Gastrocnemius medialis (tissue), 4 donors: ENCODE results near the gene PECR. TPM values are rescaled to one million over a fixed set of nuclear protein-coding genes. Genes with fewer than 3 reads are reported as not detected.

Experiments used
- ATAC-seq, 2 donors: fragments of 150-250 bp; one replicate each; pipeline ENCODE4 v1.9.1; 2016
- DNase-seq, 2 donors: peaks; one replicate each; pipeline ENCODE4 v3.0.0-alpha.2; 2019
- H3K27ac ChIP-seq, 4 donors: fragments of 200-600 bp; sonication (generic); 1 replicate in 1 of 4; 2 replicates in 3 of 4; pipeline ENCODE4 v1.5.1; 2016 to 2018; ENCODE audit warnings: mild to moderate bottlenecking in 2 of 4, moderate library complexity in 1 of 4
- H3K27me3 ChIP-seq, 3 donors: fragments of 200-600 bp; sonication (generic) in 2 of 3; 1 replicate in 1 of 3; 2 replicates in 2 of 3; pipeline versions ENCODE4 v1.5.1 to v1.6.0; 2016 to 2019; ENCODE audit warnings: mild to moderate bottlenecking in 1 of 3, moderate library complexity in 1 of 3
- H3K36me3 ChIP-seq, 2 donors: fragments of 200-600 bp; sonication (generic) in 1 of 2; one replicate each; pipeline ENCODE4 v1.5.1; 2017 to 2018
- H3K4me1 ChIP-seq, 2 donors: fragments of 200-600 bp; sonication (generic) in 1 of 2; one replicate each; pipeline ENCODE4 v1.5.1; 2016 to 2017; ENCODE audit warnings: mild to moderate bottlenecking in 2 of 2
- H3K4me3 ChIP-seq, 4 donors: fragments of 200-600 bp; sonication (generic) in 3 of 4; 1 replicate in 1 of 4; 2 replicates in 3 of 4; pipeline ENCODE4 v1.5.1; 2016 to 2019; ENCODE audit warnings: mild to moderate bottlenecking in 2 of 4
- H3K9me3 ChIP-seq, 3 donors: fragments of 200-600 bp; sonication (generic) in 2 of 3; 1 replicate in 1 of 3; 2 replicates in 2 of 3; pipeline ENCODE4 v1.5.1; 2016 to 2019
- POLR2A ChIP-seq, 2 donors: fragments of 450-650 bp; IDR thresholded peaks; one replicate each; pipeline ENCODE4 v1.6.1; 2017; ENCODE audit warnings: antibody characterized with exemption in 2 of 2, mild to moderate bottlenecking in 2 of 2, moderate library complexity in 2 of 2
- in situ Hi-C, 4 donors: fragments of 200-750 bp; cut with MboI; loops; one replicate each; pipeline versions ENCODE4 v1.15.0 to v1.8.0; 2017; ENCODE audit warnings: low sequenced_read_pairs in 4 of 4
- intact Hi-C: fragments of 100-400 bp; cut with DNase I; formaldehyde crosslinking; loops from one replicate; pipeline ENCODE4 v1.15.1; 2023; ENCODE audit warnings: low total_unique reads
- total RNA-seq, 4 donors: library from RNA; depleted of rRNA; stranded (reverse); fragments of >200 nt; gene quantifications; one replicate each; pipeline versions ENCODE4 v1.1.0 to v1.2.3, GENCODE V29; 2016
- TF ChIP-seq, protein P1 (sequence below), 5 experiments: fragments of 450-650 bp in 3 of 5; fragments of 200-600 bp in 2 of 5; sonication (generic) in 2 of 5; IDR thresholded peaks in 4 of 5; conservative IDR thresholded peaks in 1 of 5; 1 replicate in 4 of 5; 2 replicates in 1 of 5; pipeline ENCODE4 v1.5.1; 2016 to 2019; ENCODE audit warnings: antibody characterized with exemption in 5 of 5, mild to moderate bottlenecking in 3 of 5, moderate library complexity in 3 of 5

Gene PECR
- total RNA-seq, 4 donors from 2014 or later: 0.42 to 7.5 (median 1.5) TPM

DNA sequence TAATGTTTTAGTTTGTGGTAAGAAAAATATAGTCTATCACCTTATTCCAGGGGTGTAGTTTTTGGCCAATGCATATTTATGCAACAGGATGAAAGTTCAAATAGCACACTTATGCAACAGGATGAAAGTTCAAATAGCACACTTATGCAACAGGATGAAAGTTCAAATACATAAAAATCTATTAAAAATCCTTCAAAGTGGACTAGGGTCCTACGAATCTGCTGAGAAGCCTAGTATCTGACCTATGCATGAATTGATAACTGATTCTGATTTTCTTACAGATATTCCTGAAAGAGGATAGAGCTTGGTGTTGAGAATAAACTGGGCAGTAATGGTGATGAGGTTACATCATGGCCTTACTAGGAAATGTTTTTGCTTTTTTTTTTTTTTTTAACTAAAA, 2.8 kb downstream of the PECR start:
- Histone ChIP-seq H3K27me3 (no peaks in the 10 kb centered on the region), H3K36me3 (no peaks in the 10 kb centered on the region), H3K27ac (no peak overlapping the region), H3K9me3 (no peaks in the 10 kb centered on the region), H3K4me3 (no peak overlapping the region), H3K4me1 (peaks cover 9 to 17% of the 10 kb centered on the region in 2 donors)
- TF ChIP-seq POLR2A (IDR thresholded peaks at IDR 0.05): no peak
- TF ChIP-seq, protein P1, sequence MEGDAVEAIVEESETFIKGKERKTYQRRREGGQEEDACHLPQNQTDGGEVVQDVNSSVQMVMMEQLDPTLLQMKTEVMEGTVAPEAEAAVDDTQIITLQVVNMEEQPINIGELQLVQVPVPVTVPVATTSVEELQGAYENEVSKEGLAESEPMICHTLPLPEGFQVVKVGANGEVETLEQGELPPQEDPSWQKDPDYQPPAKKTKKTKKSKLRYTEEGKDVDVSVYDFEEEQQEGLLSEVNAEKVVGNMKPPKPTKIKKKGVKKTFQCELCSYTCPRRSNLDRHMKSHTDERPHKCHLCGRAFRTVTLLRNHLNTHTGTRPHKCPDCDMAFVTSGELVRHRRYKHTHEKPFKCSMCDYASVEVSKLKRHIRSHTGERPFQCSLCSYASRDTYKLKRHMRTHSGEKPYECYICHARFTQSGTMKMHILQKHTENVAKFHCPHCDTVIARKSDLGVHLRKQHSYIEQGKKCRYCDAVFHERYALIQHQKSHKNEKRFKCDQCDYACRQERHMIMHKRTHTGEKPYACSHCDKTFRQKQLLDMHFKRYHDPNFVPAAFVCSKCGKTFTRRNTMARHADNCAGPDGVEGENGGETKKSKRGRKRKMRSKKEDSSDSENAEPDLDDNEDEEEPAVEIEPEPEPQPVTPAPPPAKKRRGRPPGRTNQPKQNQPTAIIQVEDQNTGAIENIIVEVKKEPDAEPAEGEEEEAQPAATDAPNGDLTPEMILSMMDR (IDR thresholded peaks at IDR 0.05 in 4 of 5, conservative IDR thresholded peaks at IDR 0.05 in 1 of 5): no peak
- DNase-seq: no peak
- intact Hi-C loops (no loop called here), in situ Hi-C loops (no loop called here)
- no peak for ATAC-seq

DNA sequence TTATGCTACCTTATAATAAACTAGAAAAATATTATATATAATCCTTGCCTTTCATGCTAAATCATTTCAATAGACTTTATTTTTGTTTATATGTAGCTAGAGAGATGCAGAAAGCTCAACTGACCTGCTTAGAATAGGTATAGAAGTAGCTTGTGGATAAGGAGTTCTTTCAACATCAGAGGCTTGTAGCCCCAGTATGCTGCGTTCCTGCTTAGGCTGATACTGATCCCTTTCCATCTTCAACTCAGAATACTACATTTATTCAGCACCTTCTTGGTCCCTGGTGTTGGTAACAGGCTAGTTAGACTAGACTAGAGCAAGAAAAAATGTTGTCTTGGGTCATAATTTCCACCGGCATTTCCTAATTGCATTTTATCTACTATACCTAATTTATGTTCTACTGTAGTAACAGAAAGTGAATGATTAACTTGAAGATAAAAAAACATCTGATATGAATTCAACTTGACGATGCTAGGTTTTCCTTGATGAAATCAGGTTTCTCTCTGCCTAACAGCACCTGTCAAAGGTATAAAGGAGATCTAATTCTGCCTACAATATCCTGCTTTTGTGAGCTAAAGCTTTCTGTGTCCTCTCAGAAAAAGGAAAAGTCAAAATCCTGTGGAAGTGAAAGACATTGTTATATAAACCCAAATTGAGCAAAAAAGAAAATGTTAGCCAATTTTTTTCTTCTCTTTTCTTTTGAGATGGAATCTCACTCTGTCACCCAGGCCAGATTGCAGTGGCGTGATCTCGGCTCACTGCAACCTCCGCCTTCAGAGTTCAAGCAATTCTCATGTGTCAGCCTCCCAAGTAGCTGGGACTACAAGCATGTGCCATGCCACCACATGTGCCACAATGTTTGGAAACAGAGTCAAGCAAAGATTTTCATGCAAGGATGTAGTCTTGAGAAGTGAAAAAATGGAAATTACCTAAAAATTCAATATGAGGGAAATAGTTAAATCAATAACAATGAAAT, 5.8 kb downstream of the PECR start:
- Histone ChIP-seq H3K9me3 (no peaks in the 10 kb centered on the region), H3K4me1 (no peaks in the 10 kb centered on the region), H3K27ac (no peak overlapping the region), H3K4me3 (no peak overlapping the region), H3K27me3 (no peaks in the 10 kb centered on the region), H3K36me3 (no peaks in the 10 kb centered on the region)
- in situ Hi-C loops: no loop called here
- intact Hi-C loops: no loop called here
- DNase-seq (no peak), ATAC-seq (no peak)
- TF ChIP-seq, protein P1 (IDR thresholded peaks at IDR 0.05 in 4 of 5, conservative IDR thresholded peaks at IDR 0.05 in 1 of 5): no peak
- TF ChIP-seq POLR2A (IDR thresholded peaks at IDR 0.05): no peak

DNA sequence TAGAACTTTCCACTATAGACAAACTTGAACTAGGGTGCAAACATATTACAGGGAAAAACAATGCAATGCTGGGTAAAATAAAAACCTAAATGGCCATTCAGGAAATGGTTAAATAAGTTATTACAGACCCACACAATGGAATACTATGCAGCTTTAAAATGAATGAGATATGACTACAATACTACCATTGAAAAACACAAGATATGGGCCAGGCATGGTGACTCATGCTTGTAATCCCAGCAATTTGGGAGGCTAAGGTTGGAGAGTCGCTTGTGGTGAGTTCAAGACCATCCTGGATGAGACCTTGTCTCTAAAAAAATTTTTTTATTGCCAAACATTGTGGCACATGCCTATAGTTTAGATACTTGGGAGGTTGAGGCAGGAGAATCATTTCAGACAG, 6.8 kb downstream of the PECR start:
- DNase-seq (no peak), ATAC-seq (no peak)
- no peak overlapping the region for H3K27ac ChIP-seq
- H3K27me3 ChIP-seq: no peaks in the 10 kb centered on the region
- in situ Hi-C loops (no loop called here), intact Hi-C loops (no loop called here)
- no peak for TF ChIP-seq POLR2A (IDR thresholded peaks at IDR 0.05)
- TF ChIP-seq, protein P1 (IDR thresholded peaks at IDR 0.05 in 4 of 5, conservative IDR thresholded peaks at IDR 0.05 in 1 of 5): no peak
- H3K36me3 ChIP-seq: no peaks in the 10 kb centered on the region
- H3K4me3 ChIP-seq: no peak overlapping the region
- no peaks in the 10 kb centered on the region for H3K9me3 ChIP-seq
- no peaks in the 10 kb centered on the region for H3K4me1 ChIP-seq

DNA sequence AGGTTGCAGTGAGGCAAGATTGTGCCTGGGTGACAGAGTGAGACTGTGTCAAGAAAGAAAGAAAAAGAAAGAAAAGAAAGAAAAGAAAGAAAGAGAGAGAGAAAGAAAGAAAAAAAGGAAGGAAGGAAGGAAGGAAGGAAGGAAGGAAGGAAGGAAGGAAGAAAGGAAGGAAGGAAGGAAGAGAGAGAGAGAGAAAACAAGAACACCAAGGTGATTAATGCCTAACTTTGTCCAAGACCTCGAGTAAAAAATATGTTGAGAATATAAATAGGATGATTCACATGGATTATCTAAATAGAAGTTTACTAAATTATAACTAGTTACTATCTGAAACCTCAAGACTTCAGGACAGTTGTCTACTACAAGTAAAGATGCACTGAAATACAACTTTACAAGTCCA, 7.2 kb downstream of the PECR start:
- DNase-seq (no peak), ATAC-seq (no peak)
- no peaks in the 10 kb centered on the region for H3K4me1 ChIP-seq
- in situ Hi-C loops: no loop called here
- H3K27me3 ChIP-seq: no peaks in the 10 kb centered on the region
- H3K4me3 ChIP-seq: no peak overlapping the region
- no peaks in the 10 kb centered on the region for H3K36me3 ChIP-seq
- H3K9me3 ChIP-seq: no peaks in the 10 kb centered on the region
- TF ChIP-seq, protein P1 (IDR thresholded peaks at IDR 0.05 in 4 of 5, conservative IDR thresholded peaks at IDR 0.05 in 1 of 5): no peak
- TF ChIP-seq POLR2A (IDR thresholded peaks at IDR 0.05): no peak
- intact Hi-C loops: no loop called here
- no peak overlapping the region for H3K27ac ChIP-seq
